HG02642 (cell line): ENCODE results near the gene FBXW2.
"Not testable (repeated sequence)": the region's sequence is repeated elsewhere in the genome, so short reads cannot be mapped to it uniquely, and the experiment has no call there.

Experiments used
- ATAC-seq: cut with Tn5 transposase; IDR thresholded peaks from one replicate; pipeline ENCODE4 v1.9.1; 2021; ENCODE audit warnings: mild to moderate bottlenecking; ENCODE audit not compliant: unreplicated experiment, poor library complexity

The FBXW2 gene, protein sequence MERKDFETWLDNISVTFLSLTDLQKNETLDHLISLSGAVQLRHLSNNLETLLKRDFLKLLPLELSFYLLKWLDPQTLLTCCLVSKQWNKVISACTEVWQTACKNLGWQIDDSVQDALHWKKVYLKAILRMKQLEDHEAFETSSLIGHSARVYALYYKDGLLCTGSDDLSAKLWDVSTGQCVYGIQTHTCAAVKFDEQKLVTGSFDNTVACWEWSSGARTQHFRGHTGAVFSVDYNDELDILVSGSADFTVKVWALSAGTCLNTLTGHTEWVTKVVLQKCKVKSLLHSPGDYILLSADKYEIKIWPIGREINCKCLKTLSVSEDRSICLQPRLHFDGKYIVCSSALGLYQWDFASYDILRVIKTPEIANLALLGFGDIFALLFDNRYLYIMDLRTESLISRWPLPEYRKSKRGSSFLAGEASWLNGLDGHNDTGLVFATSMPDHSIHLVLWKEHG

GRCh38 chr9:120792898-120793765, at the start of gene FBXW2:
Gene FBXW2 (minus strand): TSS chr9:120793416. CDS start chr9:120788258, 5,158 bp downstream.
- peak; percentile 95 for ATAC-seq

DNA sequence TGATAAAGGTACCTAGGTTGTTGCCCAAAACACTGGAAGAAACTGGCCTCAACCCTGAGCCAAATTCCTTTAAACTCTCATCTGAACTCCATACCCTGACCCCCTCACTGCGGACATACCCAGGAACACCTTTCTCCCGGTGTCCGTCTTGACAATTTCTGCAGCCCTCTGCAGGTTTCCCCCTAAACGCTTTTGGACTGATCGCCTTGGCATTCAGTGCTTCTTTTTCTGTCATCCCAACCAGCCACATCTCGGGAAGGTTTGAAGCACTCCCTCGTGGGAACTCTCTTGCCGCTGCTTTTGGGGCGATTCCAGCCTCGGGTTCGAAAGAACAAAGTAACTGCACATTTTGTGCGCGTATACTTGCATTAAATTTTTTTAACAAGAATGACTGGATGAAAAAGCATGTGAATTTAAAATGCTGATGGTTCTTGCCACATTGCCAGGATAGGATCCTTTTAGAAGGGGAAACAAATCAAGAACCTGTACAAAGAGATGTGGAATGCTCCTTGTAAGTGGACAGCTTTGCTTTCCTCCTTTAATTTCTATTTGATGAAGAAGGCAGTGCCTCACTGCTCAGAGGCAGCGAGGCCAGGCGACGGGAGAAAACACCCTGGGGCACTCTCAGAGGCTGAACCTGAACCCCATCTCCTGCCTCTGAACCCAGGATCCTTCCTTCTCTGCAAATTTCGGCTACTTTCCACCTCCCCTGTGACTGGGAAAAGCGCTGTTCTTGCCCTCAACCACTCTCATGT, 48.9 kb upstream of the FBXW2 start:
- ATAC-seq, result no peak

DNA sequence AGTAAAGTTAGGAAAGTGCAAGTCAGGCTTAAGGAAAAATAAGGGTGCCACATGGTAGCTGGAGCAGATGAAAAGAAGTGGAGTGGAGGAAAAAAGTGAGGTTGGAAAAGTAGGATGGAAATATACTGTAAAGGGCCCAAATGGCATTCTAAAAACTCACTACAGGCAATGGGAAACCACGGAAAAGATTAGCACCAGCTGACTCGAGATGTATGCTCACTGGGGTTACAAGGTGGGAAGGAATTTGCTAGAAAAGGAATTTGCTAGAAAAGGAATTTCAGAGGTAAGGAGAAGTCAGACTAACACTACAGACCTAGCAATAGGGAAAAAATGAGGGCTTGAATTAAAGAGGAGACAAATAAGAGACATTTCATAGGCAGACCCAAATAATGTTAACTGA, 45.9 kb upstream of the FBXW2 start:
- no peak for ATAC-seq

GRCh38 chr9:120837921-120838320, 44.7 kb upstream of the FBXW2 start:
- ATAC-seq, result no peak

GRCh38 chr9:120833325-120833724, 40.1 kb upstream of the FBXW2 start:
- no peak for ATAC-seq

DNA sequence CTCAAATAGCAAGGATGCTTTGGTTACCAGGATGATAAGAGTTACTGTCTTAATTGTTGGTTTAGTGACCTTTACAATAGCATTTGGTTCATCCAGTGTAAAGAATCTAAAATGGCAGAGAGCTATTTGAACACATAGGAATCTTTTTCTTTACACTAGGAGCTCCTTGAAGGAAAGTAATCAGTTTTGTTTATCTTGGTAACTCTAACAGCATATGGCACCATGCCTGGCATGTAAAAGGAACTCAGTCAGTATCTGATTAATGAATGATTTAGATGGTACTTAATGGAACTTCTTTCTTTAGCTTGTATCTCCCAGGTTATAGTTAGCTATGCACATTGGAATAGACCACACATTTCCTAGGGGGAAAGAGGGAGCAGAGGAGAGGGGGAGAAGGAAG, 39.6 kb upstream of the FBXW2 start:
- ATAC-seq, result no peak

DNA sequence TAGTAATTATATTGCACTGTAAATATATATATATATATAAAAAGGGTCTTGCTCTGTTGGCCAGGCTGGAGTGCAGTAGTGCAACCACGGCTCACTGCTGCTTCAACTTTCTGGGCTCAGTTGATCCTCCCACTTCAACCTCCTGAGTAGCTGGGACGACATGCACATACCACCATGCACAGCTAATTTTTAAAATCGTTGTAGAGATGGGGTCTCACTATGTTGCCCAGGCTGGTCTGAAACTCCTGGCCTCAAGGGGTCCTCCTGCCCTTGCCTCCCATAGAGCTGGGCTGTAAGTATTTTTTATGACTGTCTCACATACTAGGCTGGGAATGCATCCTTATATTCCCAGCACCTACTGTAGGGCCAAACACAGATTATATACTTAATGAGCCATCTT, 37.6 kb upstream of the FBXW2 start:
- ATAC-seq, result no peak

- no peak for ATAC-seq
These were observed 36.9 kb upstream of the FBXW2 start for GRCh38 chr9:120830151-120830550.

- ATAC-seq, result no peak
These were observed 36.4 kb upstream of the FBXW2 start for GRCh38 chr9:120829650-120830049.

DNA sequence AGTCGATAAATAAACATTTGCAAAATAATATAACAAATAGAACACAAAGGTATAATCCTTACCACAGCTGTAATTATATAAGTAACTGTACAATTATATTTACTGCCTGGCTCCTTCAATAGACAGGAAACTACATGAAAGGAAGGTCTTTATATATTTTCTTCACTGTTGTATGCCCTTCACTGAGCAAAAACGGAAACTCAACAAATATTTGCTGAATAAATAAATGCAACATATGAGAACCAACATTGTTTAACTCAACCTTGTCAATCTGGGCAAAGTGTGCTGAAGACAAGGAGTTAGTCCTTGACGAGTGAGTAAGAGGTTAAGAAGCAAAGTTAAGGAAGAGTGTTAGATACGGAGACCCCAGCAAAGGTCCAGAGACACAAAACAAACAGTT, 26.9 kb upstream of the FBXW2 start:
- no peak for ATAC-seq

GRCh38 chr9:120818595-120818994, 25.4 kb upstream of the FBXW2 start:
- ATAC-seq, result no peak

DNA sequence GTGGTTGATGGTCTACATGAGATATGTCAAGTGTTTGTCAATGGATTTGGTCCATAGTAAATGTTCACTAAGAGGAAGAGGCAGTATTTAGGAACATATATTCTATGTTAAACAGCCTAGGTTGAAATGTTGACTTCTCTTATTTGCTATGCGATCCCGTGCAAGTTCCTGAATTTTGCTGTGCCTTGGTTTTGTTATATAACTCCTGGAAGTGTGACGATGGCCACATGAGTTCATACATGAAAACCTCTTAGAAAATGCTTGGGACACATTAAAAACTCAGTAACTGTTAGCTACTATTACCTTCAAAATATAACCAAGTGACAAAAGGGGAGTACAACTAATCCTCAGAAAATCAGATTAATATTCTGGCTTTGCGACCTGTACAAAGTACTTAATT, 21.9 kb upstream of the FBXW2 start:
- ATAC-seq, result no peak

DNA sequence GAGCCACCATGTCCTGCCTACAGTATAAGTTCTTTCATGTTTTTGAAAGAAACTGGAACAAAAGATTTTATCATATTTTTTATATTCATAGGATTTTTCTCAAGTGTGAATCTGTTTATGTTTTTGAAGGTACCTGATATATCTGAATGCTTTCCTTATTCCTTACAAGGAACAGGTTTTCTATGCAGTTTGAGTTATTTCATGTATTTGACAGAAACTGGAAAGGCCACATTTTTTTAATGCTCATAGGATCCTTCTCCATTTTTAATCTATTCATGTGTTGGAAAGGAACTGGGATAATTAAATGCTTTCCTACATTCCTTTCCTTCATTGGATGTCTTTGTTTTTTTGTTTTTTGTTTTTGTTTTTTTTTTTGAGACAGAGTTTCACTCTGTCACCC, 15.7 kb upstream of the FBXW2 start:
- no peak for ATAC-seq

DNA sequence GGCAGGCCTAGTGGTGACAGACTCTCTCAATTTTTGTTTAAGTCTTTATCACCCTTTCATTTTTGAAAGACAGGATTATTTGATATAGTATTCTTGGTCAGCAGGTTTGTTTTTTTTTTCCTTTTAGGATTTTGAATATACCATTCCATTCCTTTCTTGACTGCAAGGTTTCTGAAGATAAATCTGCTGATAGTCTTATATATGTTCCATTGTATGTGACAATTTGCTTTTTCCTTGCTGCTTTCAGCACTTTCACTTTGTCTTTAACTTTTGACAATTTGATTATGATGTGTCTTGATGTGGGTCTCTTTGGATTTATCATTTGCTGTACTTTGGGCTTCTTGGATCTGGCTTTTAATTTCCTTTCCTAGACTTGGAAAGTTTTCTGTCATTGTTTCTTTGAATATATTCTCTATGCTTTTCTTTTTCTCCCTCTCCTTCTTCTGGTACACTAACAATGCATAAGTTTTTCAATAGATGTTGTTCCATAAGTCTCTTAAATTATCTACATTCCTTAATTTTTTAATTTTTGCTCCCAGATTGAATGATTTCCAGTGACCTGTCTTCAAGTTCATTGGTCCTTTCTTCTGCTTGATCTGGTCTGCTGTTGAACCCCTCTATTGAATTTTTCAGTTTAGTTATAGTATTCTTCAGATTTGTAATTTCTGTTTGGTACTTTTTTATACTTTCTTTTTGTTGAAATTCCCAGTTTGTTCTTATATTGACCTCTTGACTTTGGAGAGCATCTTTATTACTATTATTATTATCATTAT, 14.6 kb upstream of the FBXW2 start:
- ATAC-seq, result no peak

GRCh38 chr9:120804784-120805363, 11.7 kb upstream of the FBXW2 start:
- ATAC-seq, result not testable (repeated sequence)

DNA sequence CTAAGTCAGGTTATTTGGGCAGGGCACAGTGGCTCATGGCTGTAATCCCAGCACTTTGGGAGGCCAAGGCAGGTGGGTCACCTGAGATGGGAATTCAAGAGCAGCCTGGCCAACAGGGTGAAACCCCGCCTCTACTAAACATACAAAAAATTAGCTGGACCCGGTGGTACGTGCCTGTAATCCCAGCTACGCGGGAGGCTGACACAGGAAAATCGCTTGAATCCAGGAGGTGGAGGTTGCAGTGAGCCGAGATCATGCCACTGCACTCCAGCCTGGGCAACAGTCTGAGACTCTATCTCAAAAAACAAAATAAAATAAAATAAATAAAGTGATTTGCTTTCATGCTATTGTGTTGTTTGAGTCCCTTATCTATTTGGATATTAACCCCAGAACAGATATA, 8.2 kb upstream of the FBXW2 start:
- ATAC-seq, result no peak

- ATAC-seq, result no peak
These were observed 2.1 kb downstream of the FBXW2 start for GRCh38 chr9:120791161-120791560.

DNA sequence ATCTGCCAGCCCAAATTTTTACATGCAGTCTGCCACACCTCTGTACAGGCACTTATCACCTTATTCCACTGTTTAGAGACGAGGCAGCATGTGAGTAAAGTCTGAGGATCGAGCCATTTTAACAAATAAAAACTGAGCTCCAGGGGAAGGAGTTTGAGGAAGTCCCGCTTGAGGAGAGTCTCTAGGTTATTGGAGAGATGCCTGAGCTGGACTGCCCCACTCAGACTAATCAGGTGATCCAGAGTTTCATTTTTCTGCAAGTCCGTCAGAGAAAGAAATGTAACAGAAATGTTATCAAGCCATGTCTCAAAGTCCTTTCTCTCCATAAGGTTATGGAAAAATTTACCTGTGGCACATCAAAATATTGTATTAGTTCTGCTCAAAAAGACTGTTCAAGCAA, 5.3 kb downstream of the FBXW2 start:
- no peak for ATAC-seq

DNA sequence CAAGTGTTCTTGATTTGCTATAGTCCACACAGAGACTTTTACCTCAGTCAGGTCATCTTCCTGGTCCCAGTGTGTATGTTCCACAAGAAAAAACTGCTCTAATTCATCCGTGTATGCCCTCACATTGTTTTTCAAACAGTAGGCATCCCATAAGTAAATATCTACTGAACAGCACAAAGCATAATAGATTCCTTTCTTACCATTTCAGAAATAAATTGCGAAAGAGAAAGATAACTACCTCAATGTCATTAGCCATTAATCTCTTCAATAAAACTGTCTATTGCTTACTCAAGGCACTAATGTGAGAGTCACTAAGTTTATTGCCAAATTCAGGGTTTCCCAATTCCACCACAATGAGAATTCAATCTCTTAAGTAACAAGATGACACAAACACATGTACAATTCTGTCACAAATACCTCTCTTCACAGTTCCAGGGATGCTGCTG, 9.6 kb downstream of the FBXW2 start:
- ATAC-seq, result no peak

GRCh38 chr9:120781236-120781635, 12.0 kb downstream of the FBXW2 start:
- no peak for ATAC-seq
